Calu3 (cell line): ENCODE measurements around the gene PLCXD3. TPM values are rescaled to one million over a fixed set of nuclear protein-coding genes. Genes with fewer than 3 reads are reported as not detected.
"Not testable (repeated sequence)": the region's sequence is repeated elsewhere in the genome, so short reads cannot be mapped to it uniquely, and the experiment has no call there.

Source experiments
- BruUV-seq: library from RNA; stranded (reverse); fragments of 400-500 nt; replicated peaks from 2 replicates; lab custom pipeline; 2021; lab: Mats Ljungman, UMichigan
- CTCF ChIA-PET: fragments of 300-600 bp; sonication (Branson Sonifier 250); formaldehyde crosslinking; loops from one replicate; lab custom pipeline; 2022; ENCODE audit warnings: antibody characterized with exemption; lab: Charles Lee
- DNase-seq: peaks from one replicate; pipeline ENCODE4 v3.0.0; 2022
- H3K27ac Mint-ChIP-seq: one replicate; pipeline ENCODE4 v1.8.0; 2022; ENCODE audit warnings: mixed read lengths; ENCODE audit not compliant: unreplicated experiment
- H3K27me3 Mint-ChIP-seq: one replicate; pipeline ENCODE4 v1.8.0; 2022; ENCODE audit warnings: mixed read lengths; ENCODE audit not compliant: unreplicated experiment
- H3K36me3 Mint-ChIP-seq: one replicate; pipeline ENCODE4 v1.8.0; 2022; ENCODE audit warnings: mild to moderate bottlenecking, moderate library complexity, mixed read lengths; ENCODE audit not compliant: insufficient read depth, unreplicated experiment
- H3K4me1 Mint-ChIP-seq: one replicate; pipeline ENCODE4 v1.8.0; 2022; ENCODE audit warnings: mild to moderate bottlenecking, low read depth, mixed read lengths; ENCODE audit not compliant: unreplicated experiment
- H3K4me3 Mint-ChIP-seq: one replicate; pipeline ENCODE4 v1.8.0; 2022; ENCODE audit warnings: mild to moderate bottlenecking, low read depth, moderate library complexity, mixed read lengths; ENCODE audit not compliant: unreplicated experiment
- H3K9me3 Mint-ChIP-seq: one replicate; pipeline ENCODE4 v1.8.0; 2022; ENCODE audit warnings: low read depth, mixed read lengths; ENCODE audit not compliant: unreplicated experiment
- intact Hi-C: fragments of 100-400 bp; cut with micrococcal nuclease; formaldehyde crosslinking; loops from one replicate; pipeline ENCODE4 v1.10.0; 2022; ENCODE audit not compliant: unreplicated experiment
- total RNA-seq: library from RNA; stranded (reverse); gene quantifications from 2 replicates; pipeline ENCODE4 v1.2.3, GENCODE V29; 2022
- TF ChIP-seq, protein P1 (sequence below): fragments of 200-600 bp; IDR thresholded peaks from one replicate; pipeline ENCODE4 v1.8.0; 2022; ENCODE audit warnings: antibody characterized with exemption; ENCODE audit not compliant: unreplicated experiment

Gene PLCXD3
- total RNA-seq, 1 experiment from 2014 or later: not detected

DNA sequence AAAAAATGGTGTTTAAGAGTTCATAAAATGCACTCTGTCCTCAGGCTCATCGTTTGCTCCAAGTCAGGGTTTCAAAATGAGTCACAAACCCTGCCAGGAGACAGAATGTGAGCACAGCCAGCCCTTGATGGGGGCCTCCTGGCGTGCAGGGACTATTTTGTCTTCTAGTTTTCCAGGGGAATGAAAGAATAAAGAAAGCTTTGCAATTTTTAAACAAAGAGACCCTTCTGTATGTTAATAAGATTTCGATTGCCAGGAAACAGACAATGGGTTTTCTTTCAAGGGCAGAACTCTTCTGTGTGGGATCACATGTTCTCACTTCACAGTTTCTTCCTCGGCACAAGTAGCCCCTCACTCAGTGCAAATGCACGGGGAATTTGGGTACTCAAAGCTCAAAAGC is 175.6 kb downstream of the PLCXD3 start:
- CTCF ChIA-PET: no interaction called here
- peaks cover 14% of the 10 kb centered on the region for H3K27me3 Mint-ChIP-seq
- intact Hi-C loops: no loop called here
- no peak overlapping the region for H3K27ac Mint-ChIP-seq
- TF ChIP-seq, protein P1, sequence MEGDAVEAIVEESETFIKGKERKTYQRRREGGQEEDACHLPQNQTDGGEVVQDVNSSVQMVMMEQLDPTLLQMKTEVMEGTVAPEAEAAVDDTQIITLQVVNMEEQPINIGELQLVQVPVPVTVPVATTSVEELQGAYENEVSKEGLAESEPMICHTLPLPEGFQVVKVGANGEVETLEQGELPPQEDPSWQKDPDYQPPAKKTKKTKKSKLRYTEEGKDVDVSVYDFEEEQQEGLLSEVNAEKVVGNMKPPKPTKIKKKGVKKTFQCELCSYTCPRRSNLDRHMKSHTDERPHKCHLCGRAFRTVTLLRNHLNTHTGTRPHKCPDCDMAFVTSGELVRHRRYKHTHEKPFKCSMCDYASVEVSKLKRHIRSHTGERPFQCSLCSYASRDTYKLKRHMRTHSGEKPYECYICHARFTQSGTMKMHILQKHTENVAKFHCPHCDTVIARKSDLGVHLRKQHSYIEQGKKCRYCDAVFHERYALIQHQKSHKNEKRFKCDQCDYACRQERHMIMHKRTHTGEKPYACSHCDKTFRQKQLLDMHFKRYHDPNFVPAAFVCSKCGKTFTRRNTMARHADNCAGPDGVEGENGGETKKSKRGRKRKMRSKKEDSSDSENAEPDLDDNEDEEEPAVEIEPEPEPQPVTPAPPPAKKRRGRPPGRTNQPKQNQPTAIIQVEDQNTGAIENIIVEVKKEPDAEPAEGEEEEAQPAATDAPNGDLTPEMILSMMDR: no peak
- peaks cover 3% of the 10 kb centered on the region for H3K9me3 Mint-ChIP-seq
- no TSS peak for BruUV-seq
- no peaks in the 10 kb centered on the region for H3K4me1 Mint-ChIP-seq
- no peak overlapping the region for H3K4me3 Mint-ChIP-seq
- H3K36me3 Mint-ChIP-seq: no peaks in the 10 kb centered on the region
- DNase-seq: no peak

DNA sequence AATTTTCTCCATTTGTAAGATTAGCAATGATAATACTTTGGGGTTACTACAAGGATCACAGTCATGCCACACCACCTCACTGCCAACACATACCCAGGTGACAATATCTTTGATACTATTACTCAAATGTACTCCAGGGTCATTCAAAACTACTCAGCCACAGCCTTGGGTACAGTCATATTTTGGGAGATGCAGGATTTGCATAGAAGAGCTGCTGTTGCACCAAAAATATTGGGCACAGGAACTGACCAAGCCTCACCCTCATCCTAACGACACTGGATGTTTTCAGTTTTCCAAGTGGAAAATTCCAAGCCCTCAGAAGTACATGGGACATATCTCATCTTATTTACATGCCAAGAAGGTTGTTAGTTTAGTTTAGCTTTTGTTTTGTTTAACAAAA is 176.2 kb downstream of the PLCXD3 start:
- TF ChIP-seq, protein P1: no peak
- no peak overlapping the region for H3K4me3 Mint-ChIP-seq
- H3K4me1 Mint-ChIP-seq: no peaks in the 10 kb centered on the region
- BruUV-seq: no TSS peak
- CTCF ChIA-PET: no interaction called here
- intact Hi-C loops: no loop called here
- no peaks in the 10 kb centered on the region for H3K36me3 Mint-ChIP-seq
- peaks cover 3% of the 10 kb centered on the region for H3K9me3 Mint-ChIP-seq
- peaks cover 12% of the 10 kb centered on the region for H3K27me3 Mint-ChIP-seq
- no peak for DNase-seq
- no peak overlapping the region for H3K27ac Mint-ChIP-seq

DNA sequence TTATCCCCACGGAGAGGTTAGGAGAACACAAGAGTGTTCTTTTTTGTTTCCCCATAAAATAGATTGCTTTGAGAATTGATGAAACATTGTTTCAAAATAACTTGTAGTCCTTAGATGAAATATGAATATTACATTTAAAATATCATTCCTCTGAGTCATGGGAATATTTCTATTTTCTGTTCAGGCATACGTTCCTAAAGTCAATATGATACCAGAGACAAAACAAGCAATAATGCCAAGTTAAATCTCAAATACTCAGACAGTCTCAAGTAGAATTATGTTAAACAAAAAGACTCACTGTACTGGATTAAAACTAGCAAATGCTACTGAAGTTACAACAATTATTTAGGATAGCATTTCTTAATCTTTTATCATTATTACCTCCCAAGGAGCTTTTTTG is 185.3 kb downstream of the PLCXD3 start:
- H3K27me3 Mint-ChIP-seq: no peaks in the 10 kb centered on the region
- intact Hi-C loops: no loop called here
- no peak for DNase-seq
- no peaks in the 10 kb centered on the region for H3K4me1 Mint-ChIP-seq
- TF ChIP-seq, protein P1: no peak
- CTCF ChIA-PET: no interaction called here
- no TSS peak for BruUV-seq
- no peaks in the 10 kb centered on the region for H3K36me3 Mint-ChIP-seq
- peaks cover 1% of the 10 kb centered on the region for H3K9me3 Mint-ChIP-seq
- H3K4me3 Mint-ChIP-seq: no peak overlapping the region
- H3K27ac Mint-ChIP-seq: no peak overlapping the region

DNA sequence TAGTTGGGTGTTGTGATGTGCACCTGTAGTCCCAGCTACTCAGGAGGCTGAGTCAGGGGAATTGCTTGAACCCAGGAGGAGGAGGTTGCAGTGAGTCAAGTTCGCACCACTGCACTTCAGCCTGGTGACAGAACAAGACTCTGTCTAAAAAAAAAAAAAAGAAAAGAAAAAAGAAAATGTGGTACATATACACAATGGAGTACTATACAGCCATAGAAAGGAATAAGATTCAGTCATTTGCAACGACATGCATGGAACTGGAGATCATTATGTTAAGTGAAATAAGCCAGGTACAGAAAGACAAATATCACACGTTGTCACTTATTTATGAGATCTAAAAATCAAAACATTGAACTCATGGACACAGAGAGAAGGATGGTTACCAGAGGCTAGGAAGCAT is 187.6 kb downstream of the PLCXD3 start:
- H3K9me3 Mint-ChIP-seq, CTCF ChIA-PET, BruUV-seq, DNase-seq, H3K27ac Mint-ChIP-seq, H3K4me1 Mint-ChIP-seq, H3K36me3 Mint-ChIP-seq, H3K4me3 Mint-ChIP-seq, intact Hi-C loops, H3K27me3 Mint-ChIP-seq: not testable (repeated sequence)

DNA sequence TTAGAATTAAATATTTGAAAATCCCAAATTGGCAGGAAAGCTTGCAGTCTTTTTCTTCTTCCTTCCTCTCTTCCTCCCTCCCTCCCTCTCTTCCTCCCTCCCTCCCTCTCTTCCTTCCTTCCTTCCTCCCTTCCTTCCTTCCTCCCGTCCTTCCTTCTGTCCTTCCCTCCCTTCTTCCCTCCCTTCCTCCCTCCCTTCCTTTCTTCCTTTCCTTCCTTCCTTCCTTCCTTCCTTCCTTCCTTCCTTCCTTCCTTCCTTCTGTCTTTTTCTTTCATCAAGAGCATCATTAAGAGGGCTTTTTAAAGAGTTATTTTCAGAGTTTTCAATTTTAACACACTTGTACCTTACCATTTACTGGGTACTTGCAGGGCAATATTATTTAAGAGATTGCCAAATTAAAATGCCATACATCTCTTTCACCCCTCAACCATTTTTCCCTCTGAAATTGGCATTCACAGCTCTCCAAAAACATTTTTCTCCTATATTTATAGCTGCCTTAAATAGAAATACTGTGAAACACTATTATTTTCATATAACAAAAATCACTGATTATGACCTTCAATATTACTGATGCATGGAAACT is 197.8 kb downstream of the PLCXD3 start:
- no TSS peak for BruUV-seq
- intact Hi-C loops: no loop called here
- H3K36me3 Mint-ChIP-seq: no peaks in the 10 kb centered on the region
- no peak for DNase-seq
- no peaks in the 10 kb centered on the region for H3K9me3 Mint-ChIP-seq
- no peaks in the 10 kb centered on the region for H3K4me1 Mint-ChIP-seq
- TF ChIP-seq, protein P1: no peak
- no peak overlapping the region for H3K4me3 Mint-ChIP-seq
- CTCF ChIA-PET: interaction anchor here (0.7 kb wide), 1 partner anchor 181 kb away, joined by 5 read pairs; no protein-coding TSS in a partner anchor
- no peaks in the 10 kb centered on the region for H3K27me3 Mint-ChIP-seq
- H3K27ac Mint-ChIP-seq: no peak overlapping the region
